Right forelimb (tissue), 1 donor: ENCODE measurements around the gene CFAP99.
"Not testable (repeated sequence)": the region's sequence is repeated elsewhere in the genome, so short reads cannot be mapped to it uniquely, and the experiment has no call there.

Experiments used
- DNase-seq: peaks from one replicate; pipeline ENCODE4 v3.0.0-alpha.2; 2018

The CFAP99 gene

DNA sequence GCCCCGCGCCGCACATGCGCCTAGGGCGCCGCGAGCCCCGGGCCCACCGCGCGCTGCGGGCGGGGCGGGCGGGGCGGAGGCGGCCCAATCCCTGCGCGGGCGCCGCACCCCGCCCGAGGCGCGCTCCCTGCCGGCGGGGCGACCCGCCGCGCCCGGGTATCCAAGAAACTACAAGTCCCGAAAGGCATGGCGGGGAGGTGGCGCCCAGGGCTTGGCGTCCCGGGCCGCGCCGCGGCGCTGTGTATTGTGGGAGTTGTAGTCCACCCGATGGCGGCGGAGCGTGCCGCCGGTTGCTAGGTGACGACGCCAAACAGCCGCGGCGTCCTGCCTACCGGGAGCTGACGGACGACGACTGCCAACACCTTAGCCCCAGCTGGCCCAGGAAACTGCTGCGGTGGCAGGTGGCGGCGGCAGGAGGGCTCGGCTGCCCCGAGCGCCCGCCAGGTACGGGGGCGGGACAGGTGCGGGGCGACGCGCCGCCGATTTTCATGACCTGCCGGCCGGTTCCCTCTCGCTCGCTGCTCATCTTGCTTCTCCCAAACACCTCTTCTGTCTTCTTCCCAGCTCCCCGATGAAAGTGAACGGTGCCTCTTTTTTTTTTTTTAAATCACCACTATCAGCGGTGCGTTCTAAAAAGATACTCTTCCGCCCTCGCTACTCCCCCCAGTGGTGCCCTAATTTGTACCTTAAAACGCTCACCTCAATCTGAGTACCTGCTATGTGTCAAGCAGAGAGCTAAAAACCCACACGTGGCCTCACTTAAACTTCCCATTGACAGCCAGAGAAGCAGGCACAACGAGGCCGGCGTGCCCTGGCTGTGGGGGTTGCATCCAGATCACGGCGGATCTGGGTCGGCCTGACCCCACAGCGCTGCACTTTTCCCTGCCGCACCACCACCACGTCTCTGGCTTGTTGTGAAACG, at the start of gene CFAP99:
CFAP99 (plus strand) TSS at position 306 of the 922 bp plus-strand sequence.
- DNase-seq: peak; percentile 96

DNA sequence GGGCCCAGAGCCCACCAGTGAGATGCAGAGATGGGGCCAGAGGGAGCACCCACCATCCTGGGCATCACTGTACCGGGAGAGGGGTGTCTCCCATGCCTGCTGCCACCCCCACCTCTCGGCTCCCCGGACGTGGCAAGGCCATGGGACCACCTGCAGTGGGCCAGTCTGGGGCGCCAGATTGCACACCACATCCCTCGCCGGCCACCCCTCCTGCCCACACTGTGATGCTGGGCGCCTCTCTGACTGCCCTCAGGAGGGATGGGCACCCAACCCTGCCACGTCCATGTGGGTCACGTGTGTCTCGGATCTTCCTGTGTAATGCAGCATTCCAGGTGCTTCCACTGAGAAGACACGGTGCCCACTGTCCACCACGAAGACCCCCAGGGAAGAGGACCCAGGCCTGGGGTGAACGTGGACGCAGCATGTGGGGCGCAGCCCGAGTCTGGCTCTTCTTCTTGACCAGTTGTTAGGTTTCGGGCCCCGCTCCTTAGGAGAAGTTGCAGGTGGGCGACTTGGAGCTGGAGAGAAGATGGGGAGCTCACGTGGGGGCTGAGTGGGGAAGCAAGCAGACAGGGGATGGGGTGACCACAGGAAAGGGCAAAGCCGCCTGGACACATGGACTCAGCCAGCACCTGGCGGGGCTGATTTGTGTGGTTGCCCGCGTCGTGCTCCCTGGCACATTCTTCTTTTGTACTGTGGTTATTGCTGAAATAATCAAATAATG, 48.0 kb upstream of the CFAP99 start:
- DNase-seq: no peak

DNA sequence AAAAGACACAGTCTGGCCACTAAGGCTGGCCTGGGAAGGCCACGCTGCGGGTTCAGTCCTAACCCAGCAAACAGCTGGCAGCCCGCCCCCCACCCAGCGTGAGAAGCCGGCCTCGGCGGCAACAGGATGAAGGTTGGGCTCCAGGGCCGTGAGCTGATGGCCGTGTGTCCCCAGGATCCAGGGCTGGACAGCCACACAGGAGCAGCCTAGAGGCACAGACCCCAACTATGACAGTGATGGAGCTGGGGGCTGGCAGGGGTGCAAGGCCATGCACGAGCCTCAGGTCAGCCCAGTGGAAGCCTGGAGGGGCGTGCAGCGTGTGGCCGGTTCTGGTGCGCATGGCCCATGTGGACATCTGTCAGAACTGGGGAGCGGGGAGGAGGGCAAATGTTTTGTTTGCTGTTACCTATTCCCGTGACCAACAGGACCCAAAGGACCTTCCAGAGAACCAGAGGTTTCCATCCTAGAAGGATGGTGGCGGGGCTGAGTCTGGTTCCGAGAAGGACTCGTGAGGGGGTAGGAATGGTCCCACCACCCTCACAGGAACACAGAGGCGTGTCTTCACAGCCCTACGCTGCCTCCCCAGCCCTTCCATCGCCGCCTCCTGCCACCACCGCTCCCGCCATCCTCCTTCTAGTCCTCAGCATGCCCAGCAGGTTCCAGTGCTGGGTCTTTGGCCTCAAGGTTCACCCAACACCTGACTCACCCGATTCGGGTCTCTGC, 46.8 kb upstream of the CFAP99 start:
- DNase-seq: no peak

DNA sequence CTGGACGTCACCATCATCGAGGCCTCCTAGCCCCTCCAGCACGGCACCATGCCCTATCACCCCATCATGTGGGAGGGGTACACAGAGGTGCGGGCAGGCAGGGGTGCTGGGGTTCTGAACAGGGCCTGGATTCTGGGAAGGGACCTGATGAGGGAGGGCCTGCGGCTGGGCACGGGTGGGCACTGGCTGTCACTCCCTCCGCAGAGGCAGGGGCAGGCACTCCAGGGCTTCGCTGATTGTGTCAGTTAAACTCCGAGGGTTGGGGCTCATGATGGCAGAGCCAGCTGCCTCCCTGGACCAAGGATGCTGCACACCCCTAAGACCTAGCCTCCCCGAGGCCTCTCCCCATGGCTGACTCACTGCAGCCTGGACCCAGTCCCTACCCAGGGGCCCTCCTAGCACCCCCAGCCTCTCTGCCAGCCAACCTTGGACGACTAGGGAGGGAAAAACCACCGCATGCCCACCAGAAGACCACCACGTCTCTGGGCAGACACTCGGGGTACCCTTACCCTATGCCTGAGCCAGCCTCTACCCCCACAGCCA, 46.2 kb upstream of the CFAP99 start:
- DNase-seq: no peak

DNA sequence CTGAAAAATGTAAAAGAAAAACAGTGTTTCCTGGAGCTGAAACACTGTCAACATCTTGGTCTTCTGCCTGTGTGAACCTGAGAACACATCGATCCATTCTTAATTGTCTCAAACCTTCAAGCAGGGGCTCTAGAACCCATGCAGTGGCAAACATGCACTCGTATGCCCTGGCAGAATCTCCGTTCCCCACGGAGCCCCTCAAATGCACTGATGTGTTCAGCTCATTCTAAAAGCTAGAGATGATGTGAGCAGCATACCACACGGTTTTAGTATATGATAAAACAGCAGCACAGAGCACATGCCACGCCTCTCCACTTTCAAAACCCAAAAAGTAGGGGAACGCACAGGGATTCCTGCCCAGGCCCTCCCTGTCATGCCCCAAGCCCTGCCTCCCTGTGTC, 45.2 kb upstream of the CFAP99 start:
- DNase-seq: no peak

DNA sequence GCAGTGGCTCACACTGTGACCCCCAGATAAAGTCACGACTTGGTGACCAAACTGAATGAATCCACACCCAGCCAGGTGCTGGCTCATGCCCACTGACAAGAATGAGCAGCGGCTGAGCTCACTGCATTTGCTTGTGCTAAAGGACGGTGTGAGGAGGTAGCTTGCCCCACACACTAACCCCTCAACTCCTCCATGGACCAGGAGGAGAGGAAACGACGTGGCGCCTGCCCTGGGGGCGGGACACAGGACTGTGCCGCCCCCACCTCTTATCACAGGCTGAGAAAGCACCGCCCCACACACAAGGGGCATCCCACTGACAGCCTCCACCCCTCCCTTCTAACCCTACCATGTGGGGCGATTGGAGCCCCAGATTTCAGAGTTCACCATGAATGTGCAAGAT, 43.3 kb upstream of the CFAP99 start:
- DNase-seq: no peak

DNA sequence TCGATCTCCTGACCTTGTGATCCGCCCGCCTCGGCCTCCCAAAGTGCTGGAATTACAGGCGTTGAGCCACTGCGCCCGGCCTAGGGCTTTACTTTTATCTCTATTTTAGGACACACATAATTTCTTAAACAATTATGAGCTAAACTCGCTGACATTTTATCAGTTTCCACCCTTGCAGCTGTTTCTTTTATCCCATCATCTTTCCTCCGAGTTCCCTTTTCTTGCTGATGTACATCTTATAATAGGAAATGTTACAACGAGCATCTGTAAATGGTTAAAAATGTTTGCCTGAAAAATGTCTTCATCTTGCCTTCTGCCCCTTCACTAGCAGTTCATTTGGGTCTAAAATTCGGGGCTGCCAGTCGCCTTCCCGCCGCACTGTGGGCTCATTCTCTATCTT, 41.5 kb upstream of the CFAP99 start:
- no peak for DNase-seq

DNA sequence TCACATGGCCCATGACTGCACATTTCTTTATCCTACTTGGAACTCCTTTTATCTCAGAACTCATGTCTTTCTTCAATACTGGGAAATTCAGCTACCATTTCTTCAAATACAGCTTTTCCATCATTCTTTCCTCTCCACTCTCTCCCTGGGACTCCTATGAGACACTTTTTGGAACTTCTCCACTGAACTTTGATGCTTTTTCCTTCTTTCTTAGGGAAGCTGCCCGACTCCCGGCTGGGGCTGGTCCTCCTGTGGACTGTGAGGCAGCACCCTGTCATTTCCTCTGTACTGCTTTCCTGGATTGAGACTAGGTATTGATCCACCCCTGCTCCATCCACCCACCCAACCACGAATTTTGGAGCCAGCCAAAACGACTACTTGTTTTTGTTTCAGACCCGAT, 40.4 kb upstream of the CFAP99 start:
- no peak for DNase-seq

DNA sequence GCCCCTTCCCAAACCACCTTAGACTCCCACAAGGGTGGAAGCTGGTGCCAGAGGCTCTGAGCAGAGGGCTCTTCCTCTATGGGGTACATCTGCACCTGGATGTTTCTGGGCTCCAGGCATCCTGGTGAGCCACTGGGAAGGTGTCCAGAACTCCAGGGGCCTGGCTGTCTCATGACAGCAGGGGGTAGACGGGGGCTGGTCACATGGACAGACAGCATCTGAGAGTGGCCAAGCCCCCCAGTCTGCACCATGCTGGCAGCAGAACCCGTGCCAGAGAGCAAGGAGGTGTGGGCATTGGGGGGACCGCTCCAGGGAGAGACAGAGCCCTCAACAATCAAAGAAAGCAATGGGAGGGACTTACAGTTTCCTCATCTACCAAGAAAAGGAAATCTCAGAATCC, 39.9 kb upstream of the CFAP99 start:
- no peak for DNase-seq

DNA sequence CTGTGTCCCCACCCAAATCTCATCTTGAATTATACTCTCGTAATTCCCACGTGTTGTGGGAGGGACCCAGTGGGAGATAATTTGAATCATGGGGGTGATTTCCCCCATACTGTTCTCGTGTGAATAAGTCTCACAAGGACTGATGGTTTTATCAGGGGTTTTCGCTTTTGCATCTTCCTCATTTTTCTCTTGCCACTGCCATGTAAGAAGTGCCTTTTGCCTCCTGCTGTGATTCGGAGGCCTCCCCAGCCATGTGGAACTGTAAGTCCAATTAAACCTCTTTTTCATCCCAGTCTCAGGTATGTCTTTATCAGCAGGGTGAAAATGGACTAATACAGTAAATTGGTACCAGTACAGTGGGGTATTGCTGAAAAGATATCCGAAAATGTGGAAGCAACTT, 38.2 kb upstream of the CFAP99 start:
- DNase-seq: not testable (repeated sequence)

DNA sequence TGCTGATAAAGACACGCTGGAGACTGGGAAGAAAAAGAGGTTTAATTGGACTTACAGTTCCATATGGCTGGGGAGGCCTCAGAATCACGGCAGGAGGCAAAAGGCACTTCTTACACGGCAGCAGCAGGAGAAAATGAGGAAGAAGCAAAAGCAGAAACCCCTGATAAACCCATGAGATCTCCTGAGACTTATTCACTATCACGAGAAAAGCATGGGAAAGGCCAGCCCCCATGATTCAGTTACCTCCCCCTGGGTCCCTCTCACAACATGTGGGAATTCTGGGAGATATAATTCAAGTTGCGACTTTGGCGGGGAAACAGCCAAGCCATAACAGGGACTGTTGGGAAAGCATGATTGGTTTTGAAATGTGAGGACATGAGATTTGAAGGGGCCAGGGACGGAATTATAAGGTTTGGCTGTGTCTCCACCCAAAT, 36.0 kb upstream of the CFAP99 start:
- not testable (repeated sequence) for DNase-seq

DNA sequence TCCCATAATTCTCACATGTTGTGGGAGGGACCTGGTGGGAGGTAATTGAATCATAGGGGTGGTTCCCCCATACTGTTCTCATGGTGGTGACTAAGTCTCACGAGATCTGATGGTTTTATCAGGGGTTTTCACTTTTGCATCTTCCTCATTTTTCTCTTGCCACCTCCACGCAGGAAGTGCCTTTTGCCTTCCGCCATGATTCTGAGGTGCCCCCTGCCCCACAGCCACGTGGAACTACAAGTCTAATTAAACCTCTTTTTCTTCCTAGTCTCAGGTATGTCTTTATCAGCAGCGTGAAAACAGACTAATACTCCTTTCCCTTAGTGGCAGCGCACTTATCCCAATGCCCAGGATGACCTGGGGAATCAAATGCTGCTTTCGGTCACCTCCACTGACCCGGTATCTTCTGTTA, 35.5 kb upstream of the CFAP99 start:
- DNase-seq: not testable (repeated sequence)

DNA sequence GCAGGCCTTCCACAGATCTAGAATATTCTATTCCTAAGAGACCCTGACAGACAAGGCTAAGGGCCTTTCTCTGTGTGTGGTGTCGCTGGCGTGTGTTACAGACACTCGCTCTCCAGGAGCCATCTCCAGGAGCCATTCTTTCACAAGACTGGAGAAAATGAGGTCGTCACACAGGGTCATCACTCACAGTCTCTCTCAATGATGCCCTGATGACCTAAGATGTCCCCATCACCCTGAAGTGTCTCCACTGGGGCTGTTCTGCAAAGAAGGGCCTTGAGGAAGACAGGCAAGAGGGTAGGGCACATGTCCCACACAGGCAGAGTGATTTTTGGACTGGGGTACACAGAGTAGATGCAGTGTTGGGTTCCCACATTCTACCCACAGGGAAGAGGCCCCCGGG, 35.0 kb upstream of the CFAP99 start:
- DNase-seq: no peak

DNA sequence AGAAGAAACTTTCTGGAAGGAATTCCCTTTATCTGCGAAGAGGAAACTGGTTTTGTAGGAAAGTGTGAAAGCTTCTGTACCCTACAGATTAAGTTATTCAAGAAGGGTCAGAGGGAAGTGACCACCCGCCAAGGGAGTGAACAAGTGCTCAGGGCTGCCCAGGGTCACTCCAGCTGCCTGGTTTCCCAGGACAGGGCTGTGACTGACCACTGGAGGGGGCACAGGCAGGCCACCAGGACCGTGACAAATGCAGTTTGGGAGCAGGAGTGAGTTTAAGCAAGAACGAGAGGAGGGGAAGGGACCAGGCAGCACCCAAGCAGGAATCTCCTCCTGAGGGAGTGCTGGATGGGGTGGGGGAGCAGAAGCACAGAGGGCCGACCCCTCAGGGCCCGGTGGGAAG, 34.5 kb upstream of the CFAP99 start:
- no peak for DNase-seq

DNA sequence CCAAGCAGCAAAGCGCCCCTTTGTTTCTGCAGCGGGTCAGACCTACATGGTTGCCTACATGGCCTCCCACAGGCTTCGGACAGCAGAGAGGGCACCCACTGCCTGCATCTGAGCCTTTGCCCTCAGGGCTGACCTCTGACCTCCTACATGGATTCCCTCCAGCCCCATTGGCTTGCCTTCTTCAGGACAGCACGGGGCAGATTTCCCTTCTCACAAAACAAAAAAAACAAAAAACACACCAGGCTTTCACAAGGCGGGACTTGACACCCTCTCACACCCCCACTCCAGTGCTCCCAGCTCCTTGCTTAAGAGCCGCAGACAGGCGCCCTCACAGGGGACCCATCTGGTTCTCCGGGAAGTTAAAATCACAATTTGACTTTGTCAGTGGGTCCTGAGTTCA, 33.2 kb upstream of the CFAP99 start:
- no peak for DNase-seq

DNA sequence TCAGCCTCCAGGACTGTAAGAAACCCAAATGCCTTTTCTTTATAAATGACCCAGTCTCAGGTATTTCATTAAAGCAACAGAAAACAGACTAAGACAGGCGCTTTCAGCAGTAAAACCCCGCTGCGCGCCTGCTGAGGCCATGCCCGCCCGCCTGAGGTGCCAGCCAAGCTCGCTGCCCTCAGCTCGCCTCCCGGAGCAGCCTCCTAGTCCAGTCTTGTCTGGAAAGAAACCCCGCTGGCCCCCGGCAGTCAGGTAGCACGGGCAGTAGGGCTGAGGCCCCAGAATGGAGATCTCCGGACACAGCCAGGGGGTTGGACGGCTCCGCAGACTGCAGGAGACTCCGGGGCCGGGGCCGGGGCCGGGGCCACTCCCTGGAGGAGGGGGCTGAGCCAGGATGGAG, 32.0 kb upstream of the CFAP99 start:
- no peak for DNase-seq

DNA sequence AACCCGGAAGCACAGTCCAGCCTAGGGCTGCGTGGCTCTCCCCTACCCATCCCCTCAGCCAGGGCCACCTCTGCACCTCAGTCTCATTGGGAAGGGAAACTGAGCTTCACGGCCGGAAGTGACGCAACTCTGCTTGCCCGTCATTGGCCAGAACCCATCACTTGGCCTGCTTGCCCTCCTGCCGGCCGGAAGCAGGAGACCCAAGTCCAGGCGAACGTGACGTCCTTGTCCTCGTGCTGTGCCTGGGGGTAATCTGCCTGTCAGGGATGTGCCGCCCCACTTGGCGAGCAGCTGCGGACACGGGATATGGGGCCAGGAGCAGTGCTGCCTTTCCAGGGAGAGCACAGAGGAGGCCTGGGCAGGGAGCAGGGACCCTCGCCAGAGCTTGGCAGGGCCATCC, 31.5 kb upstream of the CFAP99 start:
- no peak for DNase-seq

DNA sequence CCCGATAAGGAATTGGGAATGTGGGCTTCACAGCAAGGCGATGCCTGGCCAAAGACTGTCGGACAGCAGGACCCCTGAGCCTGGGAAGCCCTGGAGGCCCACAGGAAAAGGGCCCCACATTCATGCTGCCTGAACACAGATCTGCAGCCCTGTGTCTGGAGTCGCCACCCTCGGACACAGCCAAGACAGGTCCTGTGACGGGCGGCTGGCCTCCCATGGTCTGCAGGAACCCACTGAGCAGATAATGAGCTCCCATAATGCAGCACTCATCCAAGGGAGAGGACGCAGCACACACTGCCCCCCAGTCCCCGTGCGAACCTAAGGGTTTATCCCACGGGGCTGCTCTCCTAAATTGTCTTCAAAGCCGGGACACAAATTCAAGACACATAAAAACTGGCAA, 30.9 kb upstream of the CFAP99 start:
- DNase-seq: no peak

DNA sequence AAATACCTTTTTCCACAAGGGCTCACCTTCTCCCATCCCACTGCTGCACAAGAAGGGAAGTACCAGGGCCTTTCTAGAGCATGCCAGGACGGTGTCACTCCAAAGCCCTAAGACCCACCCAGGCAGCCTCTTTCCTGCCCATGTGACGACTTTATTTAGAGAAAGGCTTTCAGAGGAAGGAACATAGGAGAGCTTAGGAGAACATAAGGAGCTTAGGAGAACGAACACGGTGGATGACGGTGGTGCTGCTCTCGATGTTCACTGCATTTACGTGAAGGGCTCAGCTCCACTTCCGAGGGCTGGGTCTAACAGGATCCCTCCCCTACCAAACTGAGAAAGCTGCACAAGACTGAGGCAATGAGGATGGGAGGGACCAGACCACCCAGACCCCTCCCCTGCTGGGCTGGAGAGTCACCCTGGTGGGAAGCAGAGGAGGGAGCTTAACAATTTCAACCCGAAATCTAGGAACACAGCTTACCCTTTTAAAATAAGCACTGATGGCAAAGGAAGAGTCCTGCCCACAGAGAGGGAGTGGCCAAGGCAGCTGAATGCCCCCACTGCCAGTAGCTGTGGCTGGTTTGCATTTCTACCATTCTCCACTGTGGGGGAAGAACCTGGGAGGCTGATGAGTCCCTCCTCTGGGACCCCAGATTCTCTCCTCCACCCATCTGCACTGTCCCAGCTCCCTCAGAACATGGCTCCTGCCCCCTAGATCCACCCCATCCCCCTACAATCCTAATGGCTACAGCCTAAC, 30.1 kb upstream of the CFAP99 start:
- no peak for DNase-seq

DNA sequence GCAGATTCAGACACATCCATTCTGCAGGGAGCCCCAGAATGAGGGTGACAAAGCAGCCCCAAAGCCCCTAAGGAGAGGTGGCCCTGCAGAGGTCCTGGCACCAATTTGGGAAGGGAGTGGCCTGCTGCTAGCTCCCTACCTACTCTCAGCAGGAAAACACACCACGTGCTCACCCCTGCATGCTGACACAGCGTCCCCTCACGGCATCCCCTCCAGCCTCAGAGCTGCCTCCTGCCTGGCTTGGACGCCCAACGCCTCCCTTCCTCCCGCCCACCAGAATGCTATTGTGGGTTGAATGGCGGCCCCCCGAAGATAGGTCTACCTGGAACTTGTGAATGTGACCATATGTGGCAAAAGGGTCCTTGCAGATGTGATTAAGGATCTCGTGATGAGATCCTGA, 29.1 kb upstream of the CFAP99 start:
- DNase-seq: no peak

DNA sequence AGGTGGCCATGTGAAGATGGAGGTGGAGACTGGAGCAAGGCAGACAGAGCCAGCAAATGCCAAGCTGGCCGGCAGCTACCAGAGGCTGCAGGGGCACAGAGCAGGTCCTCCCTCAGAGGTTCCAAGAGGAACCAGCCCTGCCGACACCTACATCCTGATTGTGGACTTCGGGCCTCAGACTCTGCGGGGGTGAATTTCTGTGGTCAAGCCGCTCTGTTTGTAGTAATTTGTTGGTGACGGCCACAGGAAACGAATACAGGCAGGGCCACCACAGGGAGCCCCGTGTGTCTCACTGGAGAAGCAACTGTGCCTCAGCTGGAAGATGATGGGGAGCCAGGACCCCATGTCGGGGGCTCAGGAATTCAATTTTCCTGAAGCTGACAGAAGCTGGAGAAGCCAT, 28.6 kb upstream of the CFAP99 start:
- DNase-seq: no peak

DNA sequence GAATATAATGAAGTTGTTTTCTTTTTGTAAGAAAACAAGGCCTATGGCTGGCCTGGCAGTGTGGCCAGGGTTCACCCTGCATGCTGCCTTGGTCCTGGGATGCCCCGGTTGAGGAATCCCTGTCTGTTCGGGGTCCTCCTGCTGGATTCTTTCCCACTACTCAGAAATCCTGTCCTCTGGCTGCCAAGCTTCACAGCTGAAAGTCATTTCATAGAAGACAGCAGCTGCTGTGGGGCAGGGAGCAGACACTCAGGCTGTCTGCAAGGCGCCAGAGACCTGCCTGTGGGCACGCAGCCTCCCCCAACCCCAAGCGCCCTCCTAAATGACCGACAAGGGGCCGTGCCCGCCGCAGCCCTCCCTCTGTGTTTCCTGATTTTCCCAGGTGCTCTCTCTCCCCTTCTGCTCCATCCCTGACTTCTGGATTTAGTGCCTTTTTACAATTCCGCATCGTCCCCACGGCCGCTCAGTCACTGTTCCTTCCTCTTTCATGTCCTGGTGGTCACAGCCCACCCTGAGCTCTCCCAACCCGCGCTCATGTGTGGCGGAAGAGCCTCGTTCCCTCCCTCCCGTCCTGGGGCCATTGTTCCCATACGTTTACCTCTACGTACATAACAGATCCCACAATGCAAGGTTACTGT, 27.9 kb upstream of the CFAP99 start:
- no peak for DNase-seq
